Measurements from ENCODE around the gene ZYG11A. TPM values are rescaled to one million over a fixed set of nuclear protein-coding genes. Genes with fewer than 3 reads are reported as not detected.

The ZYG11A gene
- total and polyA plus RNA-seq, 11 donors, result 0.06 to 0.09 TPM; not detected in 9

DNA sequence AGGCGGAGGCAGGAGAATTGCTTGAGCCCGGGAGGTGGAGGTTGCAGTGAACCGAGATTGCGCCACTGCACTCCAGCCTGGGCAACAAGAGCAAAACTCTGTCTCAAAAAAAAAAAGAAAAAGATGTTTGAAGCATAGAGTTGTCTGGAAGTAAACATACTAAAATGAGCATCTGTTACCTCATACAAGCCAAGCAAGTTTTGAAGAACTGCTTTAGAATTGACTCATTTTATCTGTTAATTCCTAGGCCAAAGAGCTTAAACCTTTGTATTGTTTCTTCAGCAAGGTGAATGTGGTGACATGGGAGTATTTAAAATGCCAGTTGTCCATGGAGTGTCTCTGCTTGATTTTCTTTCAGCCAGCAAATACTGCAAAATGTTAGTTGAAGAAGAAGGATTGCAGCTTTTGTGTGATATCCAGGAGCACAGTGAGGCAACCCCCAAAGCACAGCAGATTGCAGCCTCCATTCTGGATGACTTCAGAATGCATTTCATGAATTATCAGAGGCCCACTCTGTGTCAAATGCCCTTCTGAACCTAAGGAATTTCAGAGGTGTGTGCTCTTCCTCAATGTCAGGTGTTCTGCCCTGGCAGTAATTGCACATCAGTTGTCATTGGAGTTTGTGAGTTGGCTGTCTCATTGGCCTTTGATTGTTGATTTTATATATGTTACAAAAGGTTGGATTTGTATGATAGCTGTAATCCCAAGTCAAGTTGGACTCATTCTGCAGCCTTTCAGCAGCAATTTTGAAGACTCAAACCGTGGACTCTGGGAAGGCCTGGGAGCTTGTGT is 50.1 kb downstream of the ZYG11A start:
- no peaks in the 10 kb centered on the region for H3K4me1 ChIP-seq
- TF ChIP-seq, protein P1, sequence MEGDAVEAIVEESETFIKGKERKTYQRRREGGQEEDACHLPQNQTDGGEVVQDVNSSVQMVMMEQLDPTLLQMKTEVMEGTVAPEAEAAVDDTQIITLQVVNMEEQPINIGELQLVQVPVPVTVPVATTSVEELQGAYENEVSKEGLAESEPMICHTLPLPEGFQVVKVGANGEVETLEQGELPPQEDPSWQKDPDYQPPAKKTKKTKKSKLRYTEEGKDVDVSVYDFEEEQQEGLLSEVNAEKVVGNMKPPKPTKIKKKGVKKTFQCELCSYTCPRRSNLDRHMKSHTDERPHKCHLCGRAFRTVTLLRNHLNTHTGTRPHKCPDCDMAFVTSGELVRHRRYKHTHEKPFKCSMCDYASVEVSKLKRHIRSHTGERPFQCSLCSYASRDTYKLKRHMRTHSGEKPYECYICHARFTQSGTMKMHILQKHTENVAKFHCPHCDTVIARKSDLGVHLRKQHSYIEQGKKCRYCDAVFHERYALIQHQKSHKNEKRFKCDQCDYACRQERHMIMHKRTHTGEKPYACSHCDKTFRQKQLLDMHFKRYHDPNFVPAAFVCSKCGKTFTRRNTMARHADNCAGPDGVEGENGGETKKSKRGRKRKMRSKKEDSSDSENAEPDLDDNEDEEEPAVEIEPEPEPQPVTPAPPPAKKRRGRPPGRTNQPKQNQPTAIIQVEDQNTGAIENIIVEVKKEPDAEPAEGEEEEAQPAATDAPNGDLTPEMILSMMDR (IDR thresholded peaks at IDR 0.05), result no peak
- no peak for TF ChIP-seq POLR2A (IDR thresholded peaks at IDR 0.05)
- intact Hi-C loops (cut with DNase I), result loop anchor here in 1 of 10 donors (10.0 kb wide), 1 partner anchor 562 kb away; the partner anchor contains the start of gene DMRTB1
- H3K27ac ChIP-seq, result no peak overlapping the region
- no peak overlapping the region for H3K4me3 ChIP-seq
- WGBS, 4 donors, result 92 to 96% (median 95%) methylated on average over 5 of the region's 5 CpGs
- H3K9me3 ChIP-seq, result no peaks in the 10 kb centered on the region
- H3K36me3 ChIP-seq, result peaks cover 0 to 26% (median 11%) of the 10 kb centered on the region in 9 donors
- ATAC-seq, result no peak
- DNase-seq, result no peak
- H3K27me3 ChIP-seq, result no peaks in the 10 kb centered on the region

DNA sequence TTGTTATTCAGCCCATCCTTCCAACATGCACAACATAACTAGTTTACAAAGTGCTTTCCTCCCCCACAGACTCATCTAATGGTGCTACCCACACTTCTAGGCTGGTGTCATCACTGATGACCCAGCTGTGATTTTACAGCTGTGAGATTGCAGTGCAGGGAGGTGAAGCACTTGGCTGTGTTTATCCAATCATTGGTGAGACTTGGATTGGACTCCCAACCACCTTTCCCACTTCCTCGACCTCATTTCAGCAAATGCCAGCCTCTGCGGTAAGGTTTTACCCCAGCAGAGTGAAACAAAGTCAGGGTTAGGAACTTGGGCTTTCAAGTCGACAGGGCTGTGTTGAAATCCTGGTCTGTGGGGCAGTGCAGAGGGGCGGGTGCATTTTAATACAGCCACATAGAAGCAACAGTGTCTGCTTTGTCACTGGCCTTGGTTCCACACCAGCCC is 56.9 kb downstream of the ZYG11A start:
- DNase-seq (no peak), ATAC-seq (peak in 1 of 4 donors; percentile 20)
- intact Hi-C loops (cut with DNase I), result loop anchor here in 1 of 10 donors (10.0 kb wide), 1 partner anchor 555 kb away; the partner anchor contains the start of gene DMRTB1
- 23 to 53% (median 45%) methylated on average over 4 of the region's 4 CpGs for WGBS, 4 donors
- H3K4me3 ChIP-seq, result no peak overlapping the region
- peaks cover 0 to 43% (median 11%) of the 10 kb centered on the region in 9 donors for H3K36me3 ChIP-seq
- H3K27me3 ChIP-seq, result no peaks in the 10 kb centered on the region
- peaks cover 0 to 4% (median 0%) of the 10 kb centered on the region in 12 donors for H3K4me1 ChIP-seq
- no peak for TF ChIP-seq POLR2A (IDR thresholded peaks at IDR 0.05)
- TF ChIP-seq, protein P1 (IDR thresholded peaks at IDR 0.05), result no peak
- H3K27ac ChIP-seq, result no peak overlapping the region
- H3K9me3 ChIP-seq, result no peaks in the 10 kb centered on the region

GRCh38 chr1:52900402-52900801 is 57.8 kb downstream of the ZYG11A start:
- no peaks in the 10 kb centered on the region for H3K9me3 ChIP-seq
- H3K4me1 ChIP-seq, result peaks cover 0 to 13% (median 4%) of the 10 kb centered on the region in 12 donors
- ATAC-seq, result no peak
- intact Hi-C loops (cut with DNase I), result loop anchor here in 5 of 10 donors (10.0 kb wide), 2 partner anchors 196 to 284 kb away; no protein-coding TSS in a partner anchor
- DNase-seq, result no peak
- H3K27ac ChIP-seq, result no peak overlapping the region
- H3K4me3 ChIP-seq, result no peak overlapping the region
- WGBS, 4 donors, result 63 to 74% (median 72%) methylated on average over 2 of the region's 2 CpGs
- no peaks in the 10 kb centered on the region for H3K27me3 ChIP-seq
- peaks cover 0 to 35% (median 5%) of the 10 kb centered on the region in 9 donors for H3K36me3 ChIP-seq
- TF ChIP-seq POLR2A (IDR thresholded peaks at IDR 0.05), result no peak
- TF ChIP-seq, protein P1 (IDR thresholded peaks at IDR 0.05), result no peak

DNA sequence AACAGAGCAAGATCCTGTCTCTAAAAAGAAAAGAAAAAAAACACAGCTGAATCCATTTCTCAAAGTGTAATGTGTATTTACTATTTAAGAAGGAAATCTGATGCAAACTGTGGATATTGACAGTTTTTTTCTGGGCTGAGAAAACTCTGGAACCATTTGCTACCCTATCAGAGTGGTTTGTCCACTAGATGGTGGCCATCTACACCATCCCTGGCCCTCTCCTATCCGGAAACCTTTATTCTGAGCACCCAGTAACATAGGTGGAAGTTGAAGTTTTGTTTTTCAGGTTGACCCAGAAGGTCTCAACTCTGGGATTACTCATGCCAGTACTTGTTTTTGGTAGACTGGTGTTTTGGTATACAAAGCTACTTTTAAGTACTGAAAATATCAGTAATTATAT is 58.8 kb downstream of the ZYG11A start:
- H3K4me3 ChIP-seq, result no peak overlapping the region
- H3K27ac ChIP-seq, result no peak overlapping the region
- ATAC-seq, result no peak
- intact Hi-C loops (cut with DNase I), result loop anchor here in 5 of 10 donors (10.0 kb wide), 2 partner anchors 197 to 283 kb away; no protein-coding TSS in a partner anchor
- TF ChIP-seq, protein P1 (IDR thresholded peaks at IDR 0.05), result peak in 1 of 12 donors; percentile 26
- no peak for TF ChIP-seq POLR2A (IDR thresholded peaks at IDR 0.05)
- DNase-seq, result no peak
- H3K4me1 ChIP-seq, result peaks cover 0 to 23% (median 13%) of the 10 kb centered on the region in 12 donors
- H3K36me3 ChIP-seq, result peaks cover 0 to 26% (median 3%) of the 10 kb centered on the region in 9 donors
- H3K27me3 ChIP-seq, result no peaks in the 10 kb centered on the region
- 56 to 68% (median 62%) methylated on average over 1 of the region's 1 CpG for WGBS, 4 donors
- H3K9me3 ChIP-seq, result no peaks in the 10 kb centered on the region

Data from heart left ventricle (tissue), 16 donors.